COLO829 (cell line): Measurements from ENCODE around the gene LRP1B.
A peak's percentile ranks its signal among the peaks of the same experiment; 100 is the strongest.

ENCODE experiments used
- DNase-seq: peaks from one replicate; pipeline ENCODE4 v3.0.0; 2012; ENCODE audit warnings: low spot score

LRP1B gene

DNA sequence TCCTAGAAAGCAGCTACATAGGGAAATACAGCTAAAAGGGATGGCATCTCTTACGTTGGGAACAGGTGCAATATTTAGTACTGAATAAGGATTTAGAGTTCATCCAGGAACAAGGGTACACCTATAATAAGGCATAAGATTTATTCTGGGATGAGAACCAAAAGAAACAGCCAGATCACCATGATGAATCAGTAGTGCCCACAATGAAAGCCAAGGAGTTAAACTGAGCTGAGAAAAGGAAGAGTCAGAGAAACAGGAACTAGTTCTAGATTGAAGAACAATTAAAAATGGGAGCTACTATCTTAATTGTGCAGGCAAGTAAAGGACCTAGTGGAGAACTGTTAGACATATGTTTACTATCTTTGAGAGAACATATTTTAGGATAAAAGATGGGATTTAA is 692.3 kb downstream of the LRP1B start:
- no peak for DNase-seq

DNA sequence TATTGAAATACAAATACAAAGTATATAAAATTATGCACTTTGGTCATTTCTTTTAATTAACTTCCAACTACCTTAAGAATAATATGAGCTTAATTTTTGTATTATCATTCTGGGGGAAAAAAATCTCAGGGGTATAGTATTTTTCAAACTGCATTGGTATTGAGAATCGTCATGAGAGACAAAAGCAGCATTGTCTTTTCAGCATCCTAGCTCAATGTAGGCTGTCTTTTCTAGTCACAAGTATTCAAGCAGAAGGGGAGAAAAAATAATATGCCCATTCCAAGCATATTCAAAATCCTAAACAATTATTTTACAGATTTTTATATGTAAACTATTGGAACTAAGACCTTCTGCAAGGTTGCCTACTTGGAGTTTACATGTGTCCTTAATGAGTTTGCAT is 693.3 kb downstream of the LRP1B start:
- DNase-seq = no peak

DNA sequence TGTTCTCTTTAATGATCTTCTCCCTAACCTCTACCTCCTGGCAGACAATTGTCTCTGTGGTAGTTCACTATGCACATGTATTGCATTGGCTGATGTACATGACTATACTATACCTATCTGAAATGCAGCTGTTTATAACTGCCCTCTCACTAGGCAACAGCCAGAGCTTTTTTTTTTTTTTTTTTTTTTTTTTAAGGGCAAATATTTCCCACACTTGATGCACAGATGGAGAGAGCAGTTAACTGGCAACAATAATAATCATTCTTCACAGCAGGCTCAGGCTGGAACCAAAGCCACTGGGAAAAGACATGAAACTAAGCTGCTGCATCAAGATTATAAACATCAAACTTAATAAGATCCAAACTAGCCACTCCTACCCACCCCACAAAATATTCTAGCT is 707.7 kb downstream of the LRP1B start:
- DNase-seq = no peak

DNA sequence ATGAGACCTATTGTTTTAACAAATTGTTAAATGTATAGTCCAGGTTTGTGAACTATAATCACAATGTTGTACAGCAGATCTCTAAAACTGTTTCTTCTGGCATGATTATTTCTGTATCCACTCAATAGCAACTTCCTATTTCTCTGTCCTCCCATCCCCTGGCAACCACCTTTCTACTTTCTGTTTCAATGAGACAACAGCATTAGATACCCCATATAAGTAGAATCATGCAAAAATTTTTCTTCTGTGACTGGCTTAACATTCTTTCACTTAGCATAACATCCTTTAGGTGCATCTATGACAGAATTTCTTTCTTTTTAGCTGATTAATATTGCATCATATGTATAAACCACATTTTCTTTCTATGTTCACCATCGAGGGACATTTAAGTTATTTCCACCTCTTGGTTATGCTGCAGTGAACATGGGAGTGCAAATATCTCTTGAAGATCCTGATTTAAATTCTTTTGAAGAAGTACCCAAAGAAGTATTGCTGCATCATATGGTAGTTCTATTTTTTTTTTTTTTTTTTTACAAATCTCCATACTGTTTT is 713.5 kb downstream of the LRP1B start:
- DNase-seq = no peak

DNA sequence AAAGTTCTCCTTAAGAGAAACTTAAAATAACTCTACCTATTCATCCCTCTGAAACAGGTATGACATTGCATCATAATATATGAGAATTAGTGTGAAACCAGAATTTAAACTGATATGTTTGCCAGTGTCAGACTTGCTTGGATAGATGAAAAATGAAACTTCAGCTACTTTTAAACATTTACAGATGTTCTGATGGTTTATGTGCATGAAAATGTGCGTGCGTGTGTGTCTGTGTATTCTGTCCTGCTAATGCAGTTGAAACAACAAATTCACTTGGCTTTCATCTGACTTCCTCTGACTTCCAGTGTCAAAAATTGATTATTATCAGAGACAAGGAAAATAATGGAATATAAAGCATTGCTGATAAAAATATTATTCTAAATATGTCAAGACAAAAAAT is 719.4 kb downstream of the LRP1B start:
- no peak for DNase-seq

DNA sequence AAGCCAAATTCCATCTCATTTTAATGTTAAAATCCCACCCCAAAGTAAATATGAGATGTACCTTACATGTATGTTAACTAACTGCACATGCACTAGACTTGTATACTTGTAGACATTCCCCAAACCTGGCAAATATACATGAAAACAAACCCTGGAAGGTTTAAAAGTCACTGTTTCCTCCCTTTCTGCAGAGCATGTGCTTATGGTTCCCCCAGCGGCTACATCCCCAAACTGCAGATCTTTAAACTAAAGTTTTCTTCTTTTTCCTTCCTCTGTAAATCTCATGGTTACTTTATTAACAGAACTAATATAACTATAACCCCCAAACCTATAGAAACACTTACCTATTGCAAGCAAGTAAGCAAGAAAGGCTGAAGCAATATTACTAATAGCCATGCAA is 731.5 kb downstream of the LRP1B start:
- DNase-seq = no peak

DNA sequence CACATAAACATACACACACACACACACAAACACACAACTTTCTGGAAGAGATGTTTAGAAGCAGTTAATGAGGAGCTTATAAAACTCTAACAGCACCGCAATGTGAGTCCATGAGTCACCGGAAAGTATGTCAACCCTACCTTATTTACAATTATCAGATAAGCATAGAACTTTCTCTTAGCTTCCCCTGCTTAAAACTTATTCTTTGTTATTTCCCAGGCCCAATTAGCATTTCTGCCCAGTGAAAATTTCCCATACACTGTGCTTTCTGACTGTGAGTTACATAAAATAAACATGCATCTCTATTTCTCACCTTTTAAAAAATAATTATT is 737.6 kb downstream of the LRP1B start:
- no peak for DNase-seq

DNA sequence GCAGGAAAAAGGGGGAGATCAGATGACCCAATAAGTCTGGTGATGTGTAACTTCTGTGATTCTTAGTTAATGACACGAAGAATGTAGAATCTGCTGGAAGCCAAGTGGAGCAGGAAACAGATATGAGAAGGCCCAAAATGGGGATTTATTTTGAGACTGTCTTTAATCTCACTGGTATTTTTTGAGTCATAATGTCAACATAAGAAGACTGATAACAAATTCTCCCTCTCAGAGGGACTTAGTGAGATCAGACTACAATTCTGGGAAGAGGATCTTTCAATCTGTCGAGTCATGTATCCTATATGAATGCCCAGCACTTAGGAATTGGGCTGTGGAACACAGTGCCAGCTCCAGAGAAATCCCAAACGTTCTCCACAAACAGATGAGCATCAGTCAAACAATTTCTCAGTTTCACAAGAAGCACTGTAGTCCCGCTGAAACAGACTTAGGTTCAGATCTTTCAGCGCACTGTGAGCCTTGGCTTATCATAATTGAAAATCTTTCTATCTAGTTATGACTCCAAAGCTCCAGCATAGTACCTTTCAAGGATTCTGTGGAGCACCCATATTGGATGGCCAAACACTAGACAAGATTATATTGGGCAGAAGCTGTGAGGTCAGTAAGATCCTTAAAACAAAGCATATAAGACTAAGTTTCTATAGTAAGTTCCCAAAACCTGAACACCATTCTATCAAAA is 738.2 kb downstream of the LRP1B start:
- DNase-seq = no peak

DNA sequence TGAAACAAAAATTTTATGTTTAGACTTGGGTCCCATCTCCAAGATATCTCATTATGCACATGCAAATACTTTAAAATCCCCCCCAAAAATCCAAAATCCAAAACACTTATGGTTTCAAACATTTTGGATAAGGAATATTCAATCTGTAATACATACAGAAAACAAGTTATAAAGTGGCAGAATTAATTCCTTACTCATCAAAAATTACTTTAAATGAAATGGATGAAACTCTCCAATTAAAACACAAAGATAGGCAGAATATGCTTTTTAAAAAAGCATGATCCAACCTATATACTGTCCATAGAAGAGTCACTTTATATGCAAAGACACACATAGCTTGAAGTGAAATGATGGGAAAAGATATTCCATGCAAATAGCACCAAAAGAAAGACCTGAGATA is 744.6 kb downstream of the LRP1B start:
- DNase-seq = no peak

DNA sequence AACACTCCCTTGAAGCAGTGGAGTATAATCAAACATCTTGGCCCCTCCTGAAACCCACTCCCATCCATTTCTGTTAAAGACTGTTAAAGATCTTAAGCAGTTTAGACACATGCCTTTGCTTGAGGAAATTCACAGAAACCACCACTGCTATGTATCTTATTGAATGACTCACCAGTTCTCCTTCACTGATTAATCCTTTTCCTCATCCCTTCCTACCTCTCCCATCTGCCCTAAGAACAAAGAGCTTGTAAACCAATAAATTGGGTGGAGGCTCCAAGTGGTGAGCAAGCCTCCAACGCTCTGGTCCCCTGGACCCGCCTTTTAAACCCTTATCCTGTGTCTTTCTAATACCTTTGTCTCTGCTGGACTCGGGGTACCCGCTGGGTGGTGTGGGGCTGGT is 746.1 kb downstream of the LRP1B start:
- no peak for DNase-seq

DNA sequence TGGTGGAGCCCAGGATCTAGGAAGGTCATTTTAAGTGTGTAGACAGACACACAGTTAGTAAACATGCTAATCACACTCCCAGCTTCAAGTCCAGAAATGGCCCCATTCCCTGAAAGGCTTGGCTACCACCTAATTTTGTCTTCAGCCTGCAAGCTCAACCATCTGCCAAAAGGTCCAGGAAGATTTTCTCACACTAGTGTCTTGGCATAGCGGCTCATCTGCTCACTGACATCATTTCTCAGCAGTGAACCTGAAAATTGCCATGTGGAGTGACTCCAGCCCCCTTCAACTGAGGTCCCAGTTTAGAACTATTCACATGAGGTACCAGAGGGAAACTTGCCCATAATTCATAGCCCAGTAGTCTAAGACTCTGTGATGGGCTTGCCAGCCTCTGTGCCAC is 748.9 kb downstream of the LRP1B start:
- DNase-seq = no peak

DNA sequence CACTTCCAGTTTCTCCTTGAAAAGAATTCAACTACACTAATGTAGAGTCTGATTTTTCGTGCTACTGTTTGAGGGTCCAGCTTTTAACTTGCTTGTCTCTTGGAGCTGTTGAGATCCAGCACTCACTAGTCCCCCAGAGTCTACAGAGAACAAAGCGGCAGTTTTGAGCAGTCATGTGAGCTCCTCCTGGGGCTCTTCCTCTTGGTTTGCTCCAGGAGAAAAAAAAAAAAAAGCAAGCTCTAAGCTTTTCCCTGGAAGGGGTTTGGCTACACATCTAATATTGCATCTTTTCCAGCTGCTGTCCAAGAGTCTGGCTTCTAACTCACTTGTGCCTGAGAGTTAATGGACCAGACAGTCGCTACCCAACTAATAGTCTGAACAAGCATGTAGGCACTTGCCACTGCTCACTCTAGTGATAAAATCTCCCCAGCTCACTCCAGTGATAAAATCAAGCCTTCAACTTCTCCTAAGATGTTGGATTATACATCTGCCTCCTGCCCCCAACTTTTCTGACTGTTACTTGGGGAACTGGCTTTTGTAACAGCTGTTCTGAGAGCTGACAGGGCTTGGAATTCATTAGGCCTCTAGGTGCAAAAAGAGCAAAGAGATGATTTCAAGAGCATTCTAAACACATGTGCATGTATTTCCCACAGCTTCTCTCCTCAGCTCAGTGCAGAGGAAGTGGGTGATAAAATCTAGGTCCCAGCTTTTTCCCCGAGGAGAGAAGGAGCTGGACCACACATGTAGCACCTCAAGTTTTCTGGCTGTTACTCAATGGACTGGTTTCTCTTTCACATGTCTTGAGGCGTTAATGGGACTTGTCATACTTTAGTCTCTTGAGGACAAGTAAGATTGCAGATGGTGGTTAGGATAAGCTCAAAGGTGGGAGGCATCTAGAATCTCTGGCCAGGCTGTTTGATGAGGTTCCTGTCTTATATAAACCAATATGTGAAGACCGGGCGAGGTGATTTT is 750.5 kb downstream of the LRP1B start:
- no peak for DNase-seq

DNA sequence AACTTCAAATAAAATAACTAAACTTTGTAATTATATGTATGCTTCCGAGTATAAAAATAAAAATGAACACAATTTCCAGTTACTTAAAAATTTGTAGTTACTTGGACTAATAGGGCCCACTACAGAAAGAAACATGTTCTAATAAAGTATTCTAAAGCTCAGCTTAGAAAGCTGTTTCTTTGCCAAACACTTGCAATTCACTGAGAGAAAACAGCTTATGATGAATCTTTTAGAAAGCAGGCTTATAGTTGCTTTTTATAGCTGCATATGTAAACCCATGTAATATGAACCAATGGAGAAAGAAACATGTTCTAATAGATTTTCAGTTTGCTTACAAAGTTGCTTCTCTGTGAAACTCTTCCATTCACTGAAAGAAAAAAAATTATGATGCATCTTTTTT is 766.0 kb downstream of the LRP1B start:
- no peak for DNase-seq

DNA sequence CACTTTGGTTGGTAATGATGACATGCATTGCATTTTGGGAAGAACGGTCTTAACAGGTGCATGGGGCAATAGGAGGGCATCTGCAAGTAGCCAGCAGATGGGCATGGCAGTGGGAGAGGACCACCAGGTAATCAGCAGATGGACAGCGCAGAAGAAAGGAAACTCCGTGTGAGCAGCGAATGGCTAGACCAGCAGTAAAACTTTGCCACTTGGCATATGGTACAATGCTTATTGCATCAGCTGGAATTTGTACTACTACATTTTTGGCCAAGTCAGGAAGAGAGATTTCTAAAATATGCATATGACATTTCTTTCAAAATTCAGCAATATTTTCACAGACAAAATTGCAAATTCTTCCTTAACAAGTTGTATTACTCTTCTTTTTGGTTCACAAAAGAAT is 768.5 kb downstream of the LRP1B start:
- no peak for DNase-seq

DNA sequence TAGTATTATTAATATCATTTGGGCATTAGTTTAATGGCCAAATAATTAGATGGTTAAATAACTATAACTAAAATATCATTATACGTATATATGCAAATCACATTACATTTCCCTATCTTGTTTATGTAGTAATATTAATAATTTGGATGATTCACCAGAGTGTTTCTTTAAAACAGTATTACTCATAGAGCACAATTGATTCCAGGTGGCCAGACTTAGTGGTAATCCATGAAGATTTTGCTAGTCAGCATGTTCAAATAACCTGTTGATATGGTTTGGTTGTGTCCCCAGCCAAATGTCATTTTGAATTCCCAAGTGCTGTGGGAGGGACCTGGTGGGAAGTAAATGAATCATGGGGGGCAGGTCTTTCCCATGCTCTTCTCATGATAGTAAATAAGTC is 782.3 kb downstream of the LRP1B start:
- no peak for DNase-seq

DNA sequence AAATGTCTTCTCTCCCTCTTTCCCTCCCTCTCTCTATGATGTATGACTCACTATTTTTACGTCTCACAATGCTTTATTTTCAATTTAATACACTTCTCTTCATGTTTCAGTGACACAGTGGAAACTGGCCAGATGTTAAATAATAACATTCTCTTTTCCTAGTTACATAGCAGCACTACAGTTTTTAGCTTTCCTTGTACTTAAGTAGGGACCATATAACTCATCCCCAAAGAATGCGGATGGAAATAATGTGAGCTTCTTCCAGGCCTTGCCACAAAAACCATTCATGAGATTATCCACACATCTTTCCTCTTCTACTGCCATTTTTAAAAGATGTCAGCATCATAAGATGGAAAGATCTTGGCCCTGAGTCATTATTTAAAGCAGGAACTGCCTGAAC is 789.4 kb downstream of the LRP1B start:
- DNase-seq = peak; percentile 40

DNA sequence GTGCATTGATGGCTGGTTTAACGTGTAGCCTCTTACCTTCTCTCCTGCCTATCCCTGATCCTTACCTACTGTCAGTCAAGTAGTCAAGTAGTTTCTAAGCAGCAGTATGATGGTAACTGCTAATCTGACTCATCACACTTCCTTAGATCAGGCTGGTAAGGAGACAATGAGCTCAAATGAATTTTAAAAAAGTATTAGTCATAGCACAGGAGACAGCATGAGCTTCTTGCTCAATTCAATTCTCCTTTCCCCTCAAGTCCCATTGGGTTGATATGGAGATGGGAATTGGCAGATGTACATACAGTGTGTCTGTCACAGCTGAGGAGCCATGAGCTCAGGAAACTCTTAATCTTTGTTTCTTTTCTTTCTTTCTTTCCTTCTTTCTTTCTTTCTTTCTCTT is 799.7 kb downstream of the LRP1B start:
- peak; percentile 6 for DNase-seq

DNA sequence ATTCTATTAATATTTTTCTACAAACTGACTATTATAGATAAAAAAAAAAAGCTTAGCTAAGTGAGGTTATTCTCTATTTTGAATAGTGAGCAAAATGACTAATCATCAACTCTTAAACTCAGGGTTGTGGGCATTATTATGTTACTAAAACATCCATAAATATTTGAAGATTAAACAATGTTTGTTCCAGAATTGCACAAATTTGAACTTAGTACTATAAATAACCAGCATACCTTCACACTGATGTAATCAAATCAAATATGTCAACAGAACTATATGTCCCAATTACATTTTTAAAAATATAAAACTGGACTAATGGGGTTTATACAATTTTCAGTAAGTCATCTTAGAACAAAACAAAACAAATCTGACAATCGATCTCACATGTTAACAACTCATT is 800.9 kb downstream of the LRP1B start:
- no peak for DNase-seq

DNA sequence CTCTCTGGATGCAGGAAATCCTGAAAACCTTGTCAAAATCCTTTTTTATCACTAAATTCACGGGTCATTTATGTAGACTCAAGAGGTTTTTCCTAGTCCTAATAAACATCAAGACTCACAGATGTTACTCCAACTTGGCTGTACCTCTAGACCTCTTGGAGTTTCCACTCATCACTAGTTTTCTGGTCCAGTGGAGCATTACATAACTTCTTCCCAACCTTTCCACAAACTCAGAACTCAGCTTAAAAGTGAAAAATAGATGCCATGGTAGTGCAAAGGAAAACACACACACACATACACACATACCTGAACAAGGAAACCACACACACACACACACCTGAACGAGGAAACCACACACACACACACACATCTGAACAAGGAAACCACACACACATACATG is 807.2 kb downstream of the LRP1B start:
- DNase-seq = no peak

DNA sequence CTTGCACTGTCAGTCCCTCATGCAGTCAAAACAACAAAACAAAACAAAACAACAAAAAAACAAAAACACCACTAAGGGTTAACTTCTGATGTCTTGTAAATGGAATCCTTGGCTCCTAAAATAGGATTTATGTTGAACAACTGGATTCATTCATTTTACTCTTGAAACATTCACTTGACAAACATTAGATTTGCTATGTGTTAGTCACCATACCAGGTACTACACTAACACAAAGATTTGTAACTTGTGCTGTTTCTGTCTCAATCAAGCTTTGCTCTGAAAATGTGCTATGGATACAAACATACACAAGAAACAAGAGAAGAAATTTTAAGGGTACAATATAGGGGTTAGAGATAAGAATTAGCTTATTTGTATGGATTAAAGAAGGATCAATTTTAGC is 812.8 kb downstream of the LRP1B start:
- no peak for DNase-seq

DNA sequence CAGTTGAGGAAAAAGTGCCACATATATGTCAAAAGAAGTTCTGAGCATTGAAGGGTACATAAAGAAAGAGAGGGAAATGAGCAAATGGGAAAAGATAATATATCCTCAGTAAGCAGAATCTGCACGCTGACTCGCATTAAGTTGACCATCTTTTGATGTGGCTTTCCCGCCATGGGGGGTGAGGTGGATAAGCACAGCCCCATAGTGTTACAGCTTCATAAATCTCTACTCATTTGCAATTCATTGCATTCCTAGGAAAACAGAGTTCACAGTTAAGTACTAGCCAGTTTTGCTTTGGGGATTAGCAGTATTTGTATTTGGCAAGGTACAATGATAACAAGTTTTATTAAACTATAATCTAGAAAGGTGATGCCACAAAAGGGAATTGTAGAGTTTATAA is 814.2 kb downstream of the LRP1B start:
- DNase-seq = no peak

DNA sequence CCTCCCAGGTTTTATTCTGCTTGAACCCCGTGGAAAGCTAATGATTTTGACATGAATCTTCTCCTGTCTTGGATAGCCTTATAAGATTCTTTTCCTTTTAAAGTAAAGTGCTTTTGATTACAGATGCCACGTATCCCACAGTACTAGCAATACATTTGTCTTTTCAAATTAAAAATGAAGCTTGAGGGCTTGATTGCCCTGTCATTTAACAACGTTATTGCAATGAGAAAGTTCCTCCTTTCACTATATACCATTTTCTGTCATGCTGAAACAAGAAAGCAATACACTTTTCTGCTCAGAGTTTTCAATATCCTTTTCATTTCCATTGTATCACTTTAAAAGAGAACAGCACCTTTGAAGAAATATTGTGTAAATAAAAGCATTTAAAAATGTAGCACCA is 814.7 kb downstream of the LRP1B start:
- DNase-seq = no peak

DNA sequence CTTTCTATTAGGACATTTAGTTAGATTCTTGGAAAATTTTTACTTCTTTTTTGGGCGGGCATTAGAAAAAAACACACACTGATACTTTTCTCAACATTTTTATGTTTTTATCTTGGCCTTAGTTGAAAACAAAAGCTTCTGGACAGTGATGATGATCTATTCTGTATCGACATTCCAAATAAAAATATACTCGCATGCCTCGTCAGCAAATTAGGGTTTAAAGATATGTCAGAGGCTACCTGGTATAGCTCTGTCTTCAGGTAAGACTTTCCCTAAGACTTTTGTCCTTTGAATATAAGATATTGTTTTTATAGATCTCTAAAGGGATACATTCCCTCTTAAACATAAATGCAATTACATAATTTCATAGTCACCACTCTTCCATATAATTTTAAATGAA is 816.8 kb downstream of the LRP1B start:
- DNase-seq = no peak
